HepG2 (cell line): ENCODE measurements around the gene PTPN3. TPM values are rescaled to one million over a fixed set of nuclear protein-coding genes. Genes with fewer than 3 reads are reported as not detected.
A peak's percentile ranks its signal among the peaks of the same experiment; 100 is the strongest.

Source experiments
- ATAC-seq: fragments of 200-7000 bp; cut with Tn5 transposase; 3 replicates; pipeline ENCODE4 v1.9.1; 2020; ENCODE audit warnings: mild to moderate bottlenecking, moderate library complexity
- BruUV-seq: library from RNA; stranded (reverse); fragments of 400-500 nt; replicated peaks from 2 replicates; lab custom pipeline; 2021; lab: Mats Ljungman, UMichigan
- CTCF ChIA-PET: fragments of 300-600 bp; formaldehyde crosslinking; extraction: SDS; loops from one replicate; lab custom pipeline; 2021; ENCODE audit warnings: low total read pairs, inconsistent platforms, low intra/inter-chr PET ratio; lab: Yijun Ruan, JAX
- POLR2A ChIA-PET: fragments of 350-600 bp; sonication (Branson Sonifier 250); formaldehyde crosslinking; loops from one replicate; lab custom pipeline; 2020; ENCODE audit warnings: antibody characterized with exemption, inconsistent platforms; lab: Yijun Ruan, JAX
- DNase-seq: peaks from one replicate; pipeline ENCODE4 v3.0.0-alpha.2; 2015; ENCODE audit warnings: low spot score
- FAIRE-seq: peaks from 3 replicates; lab custom pipeline; 2011; peaks lifted over from hg19 to GRCh38; lab: Jason Lieb, UNC
- H2AFZ ChIP-seq: one replicate; pipeline ENCODE4 v1.6.1; 2011; ENCODE audit warnings: low read length, inconsistent platforms
- H3K27ac ChIP-seq: fragments of 300-600 bp; 3 replicates; pipeline ENCODE4 v1.8.0; 2011; ENCODE audit warnings: mixed run types, mild to moderate bottlenecking, mixed read lengths, low read length, inconsistent platforms; ENCODE audit not compliant: insufficient read depth; ENCODE audit errors: extremely low read length
- H3K27me3 ChIP-seq, 2 experiments: fragments of 200-600 bp in 1 of 2; 2 replicates in 1 of 2; 3 replicates in 1 of 2; pipeline versions ENCODE4 v1.6.0 to v1.8.0; 2011; ENCODE audit warnings: low read length in 2 of 2, mild to moderate bottlenecking in 2 of 2, moderate library complexity in 2 of 2, inconsistent platforms in 1 of 2; ENCODE audit not compliant: insufficient read depth in 2 of 2, control insufficient read depth in 1 of 2
- H3K36me3 ChIP-seq, 2 experiments: fragments of 200-600 bp in 1 of 2; replicated peaks in 1 of 2; 2 replicates in 1 of 2; 3 replicates in 1 of 2; pipeline versions ENCODE4 v1.5.1 to v1.8.0; 2011; ENCODE audit warnings: low read length in 2 of 2, inconsistent platforms in 1 of 2; ENCODE audit not compliant: insufficient read depth in 2 of 2, control insufficient read depth in 1 of 2
- H3K4me1 ChIP-seq: 2 replicates; pipeline ENCODE4 v1.5.1; 2012; ENCODE audit warnings: low read length, inconsistent platforms; ENCODE audit not compliant: insufficient read depth
- H3K4me2 ChIP-seq: 2 replicates; pipeline ENCODE4 v1.6.0; 2011; ENCODE audit warnings: low read depth, low read length, inconsistent platforms
- H3K4me3 ChIP-seq, 3 experiments: fragments of 200-600 bp in 1 of 3; sonication (generic), shearing (Covaris generic) in 1 of 3; replicated peaks in 1 of 3; 2 replicates each; pipeline ENCODE4 v1.5.1; 2011 to 2016; ENCODE audit warnings: low read length in 3 of 3, inconsistent platforms in 2 of 3, low read depth in 2 of 3, mild to moderate bottlenecking in 2 of 3, control low read depth in 1 of 3, mixed read lengths in 1 of 3; ENCODE audit not compliant: insufficient read depth in 1 of 3
- H3K79me2 ChIP-seq: one replicate; pipeline ENCODE4 v1.6.1; 2011; ENCODE audit warnings: low read length, inconsistent platforms; ENCODE audit not compliant: insufficient read depth
- H3K9ac ChIP-seq: 2 replicates; pipeline ENCODE4 v1.6.0; 2011; ENCODE audit warnings: mild to moderate bottlenecking, low read depth, low read length, inconsistent platforms; ENCODE audit not compliant: insufficient read depth
- H3K9me3 ChIP-seq: 2 replicates; pipeline ENCODE4 v1.5.1; 2012; ENCODE audit warnings: mild to moderate bottlenecking, low read length
- H4K20me1 ChIP-seq: 2 replicates; pipeline ENCODE4 v1.6.0; 2011; ENCODE audit warnings: inconsistent platforms, mild to moderate bottlenecking, low read length, moderate library complexity; ENCODE audit not compliant: insufficient read depth
- CHD2 ChIP-seq: IDR thresholded peaks from 2 replicates; pipeline ENCODE4 v1.6.1; 2011; ENCODE audit warnings: low read depth, low read length, improper control_type of control experiment
- KDM6A ChIP-seq: IDR thresholded peaks from 2 replicates; pipeline ENCODE4 v1.6.1; 2016; ENCODE audit warnings: low read depth
- MED8 ChIP-seq: sonication (generic); formaldehyde crosslinking; IDR thresholded peaks from 2 replicates; pipeline ENCODE4 v1.8.1; 2023; ENCODE audit warnings: mild to moderate bottlenecking, missing genetic modification reagents; ENCODE audit not compliant: insufficient replicate concordance
- NR2F6 ChIP-seq, 2 experiments: IDR thresholded peaks; 2 replicates each; pipeline ENCODE4 v1.6.1; 2016; ENCODE audit warnings: antibody characterized with exemption in 1 of 2, mild to moderate bottlenecking in 1 of 2
- RNF2 ChIP-seq: fragments of 450-650 bp; conservative IDR thresholded peaks from 2 replicates; pipeline ENCODE4 v1.6.1; 2016; ENCODE audit warnings: low read depth
- THAP11 ChIP-seq: IDR thresholded peaks from 2 replicates; pipeline ENCODE4 v1.6.1; 2016; ENCODE audit warnings: missing biosample characterization, missing genetic modification reagents
- ZNF550 ChIP-seq: sonication (generic); formaldehyde crosslinking; IDR thresholded peaks from 2 replicates; pipeline ENCODE4 v1.4.0; 2020; ENCODE audit warnings: mild to moderate bottlenecking, missing genetic modification reagents, borderline replicate concordance
- WGBS: methylation state at CpG from one replicate; pipeline ENCODE4 v1.1.6; 2017; ENCODE audit warnings: low lambda C conversion rate; 5-methylcytosine and 5-hydroxymethylcytosine counted together
- in situ Hi-C: cut with HindIII; loops from 2 replicates; pipeline ENCODE4 v1.10.0; 2017; ENCODE audit warnings: low pct_unique_long_range_greater_than_20kb; ENCODE audit not compliant: extremely low pct_ligation_motif_present
- intact Hi-C: fragments of 100-400 bp; cut with micrococcal nuclease; formaldehyde crosslinking; loops from one replicate; pipeline ENCODE4 v1.10.0; 2022; ENCODE audit not compliant: unreplicated experiment
- polyA plus RNA-seq, 8 experiments: library from polyadenylated mRNA; depleted of rRNA in 3 of 8; stranded (reverse) in 7 of 8; unstranded in 1 of 8; fragments of >200 nt; fragmentation: Illumina TruSeq in 4 of 8; extraction: Trizol in 4 of 8; gene quantifications; 2 replicates each; pipeline versions ENCODE4 v1.2.1 to v1.2.3, GENCODE V29; 2011 to 2016; ENCODE audit warnings: low read depth in 4 of 8, missing spikeins in 1 of 8, mixed read lengths in 1 of 8; ENCODE audit not compliant: insufficient read depth in 1 of 8
- total RNA-seq, 5 experiments: library from RNA; depleted of rRNA; stranded (reverse); fragments of >200 nt; fragmentation: Illumina TruSeq; extraction: Trizol; gene quantifications; 2 replicates each; pipeline ENCODE4 v1.2.3, GENCODE V29; 2016; ENCODE audit warnings: low read depth in 1 of 5
- TF ChIP-seq, protein P1 (sequence below): sonication (generic); formaldehyde crosslinking; IDR thresholded peaks from 2 replicates; pipeline ENCODE4 v1.4.0; 2020; ENCODE audit warnings: missing genetic modification reagents, low read depth, mild to moderate bottlenecking, borderline replicate concordance
- TF ChIP-seq, protein P2 (sequence below): sonication (generic); formaldehyde crosslinking; IDR thresholded peaks from 2 replicates; pipeline ENCODE4 v1.5.0; 2020; ENCODE audit warnings: mild to moderate bottlenecking, low read depth, missing genetic modification reagents, borderline replicate concordance
- TF ChIP-seq, protein P3 (sequence below): sonication (generic); formaldehyde crosslinking; IDR thresholded peaks from 2 replicates; pipeline ENCODE4 v1.4.0; 2020; ENCODE audit warnings: missing genetic modification reagents

PTPN3 gene
- total and polyA plus RNA-seq, 2 of the 13 experiments (the other 11 are each of a cell fraction or from before 2014, with no cell fraction given): 5.6 to 20.5 TPM

DNA sequence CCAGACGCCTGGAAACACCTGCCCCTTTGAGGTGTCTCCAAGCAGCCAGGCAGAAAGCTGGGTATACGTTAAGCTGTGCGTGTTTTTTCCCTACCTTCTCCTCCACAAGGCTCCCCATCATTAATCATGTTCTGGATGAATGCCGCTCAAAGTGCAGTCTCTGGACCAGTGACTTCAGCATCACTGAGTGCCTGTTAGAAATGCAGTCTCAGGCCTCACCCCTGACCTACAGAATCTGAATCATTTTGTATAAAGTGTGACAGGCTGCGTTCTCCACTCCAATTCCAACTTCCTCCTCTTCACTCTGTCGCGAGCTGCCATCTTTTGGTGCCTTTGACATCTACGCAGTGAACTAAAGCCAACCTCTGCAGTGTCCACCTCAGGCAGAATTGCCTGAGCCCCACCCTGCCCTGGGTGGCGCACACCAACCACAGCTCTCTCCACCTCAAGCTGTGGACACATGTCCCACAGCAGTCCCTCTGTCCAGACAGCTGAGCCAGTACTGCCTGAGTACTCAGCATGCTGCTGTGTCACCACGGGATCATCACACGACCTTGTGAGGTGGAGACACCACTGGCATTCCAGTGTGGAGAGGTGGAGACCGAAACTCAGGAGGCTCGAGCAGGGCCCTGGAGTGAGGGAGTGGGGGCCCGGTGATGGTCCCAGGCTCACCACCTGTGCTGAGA lies 14.2 kb downstream of the PTPN3 start:
- in situ Hi-C loops: no loop called here
- BruUV-seq: no TSS peak
- H3K36me3 ChIP-seq: peaks cover 0 to 2% of the 10 kb centered on the region in 2 experiments; a peak in 2 of 5 replicates
- H3K9ac ChIP-seq: no peak overlapping the region
- ATAC-seq (no peak; the same call in 2 of the 3 replicates), DNase-seq (no peak), FAIRE-seq (no peak)
- no peaks in the 10 kb centered on the region for H3K9me3 ChIP-seq
- intact Hi-C loops: no loop called here
- peaks cover 3% of the 10 kb centered on the region for H3K79me2 ChIP-seq
- ChIA-PET CTCF (no interaction called here), POLR2A (interaction anchor here (0.9 kb wide), 1 partner anchor 22 kb away, joined by 3 read pairs; no protein-coding TSS in a partner anchor)
- no peak overlapping the region for H3K4me3 ChIP-seq
- H3K27me3 ChIP-seq: no peaks in the 10 kb centered on the region
- TF ChIP-seq NR2F6 (IDR thresholded peaks at IDR 0.05) (no peak), NR2F6 (CRISPR knock-in tag; IDR thresholded peaks at IDR 0.05) (no peak)
- TF ChIP-seq, protein P1, sequence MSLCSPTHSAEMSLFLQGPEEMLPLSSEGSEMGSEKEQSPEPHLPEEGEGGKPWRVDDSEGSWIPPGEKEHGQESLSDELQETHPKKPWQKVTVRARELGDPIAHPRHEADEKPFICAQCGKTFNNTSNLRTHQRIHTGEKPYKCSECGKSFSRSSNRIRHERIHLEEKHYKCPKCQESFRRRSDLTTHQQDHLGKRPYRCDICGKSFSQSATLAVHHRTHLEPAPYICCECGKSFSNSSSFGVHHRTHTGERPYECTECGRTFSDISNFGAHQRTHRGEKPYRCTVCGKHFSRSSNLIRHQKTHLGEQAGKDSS (CRISPR knock-in tag): 0 out of 2 replicates have a peak, but pooled peaks have one; percentile 30
- H3K4me1 ChIP-seq: peaks cover 12% of the 10 kb centered on the region
- no peak overlapping the region for H2AFZ ChIP-seq
- H3K27ac ChIP-seq: no peak overlapping the region
- no peaks in the 10 kb centered on the region for H4K20me1 ChIP-seq
- H3K4me2 ChIP-seq: no peak overlapping the region
- WGBS: 94% methylated on average over 13 of the region's 14 CpGs

DNA sequence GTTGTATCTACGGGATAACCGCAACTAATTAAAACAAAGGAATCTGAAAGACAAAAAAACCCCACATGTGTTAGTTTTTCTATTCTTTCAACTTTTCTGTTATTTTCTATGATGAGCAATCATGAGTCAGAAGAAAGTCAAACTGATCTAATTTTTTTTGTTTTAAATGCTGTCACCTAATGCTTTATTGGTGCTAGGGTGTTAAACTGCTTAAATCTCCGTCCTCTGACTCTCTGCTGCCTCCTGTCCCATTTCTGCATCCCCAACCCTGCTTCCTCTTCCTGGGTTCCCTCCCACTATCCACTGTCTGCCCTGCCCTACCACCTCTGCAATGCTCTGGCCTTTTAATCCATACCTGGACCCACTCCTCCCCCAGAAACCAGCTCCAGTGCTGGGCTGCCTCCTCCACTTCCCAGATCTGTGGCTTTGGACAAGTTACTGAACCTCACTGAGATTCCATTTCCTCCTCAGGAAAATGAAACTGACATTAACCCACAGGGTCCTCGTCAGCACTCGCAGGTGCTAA lies 15.7 kb downstream of the PTPN3 start:
- no peak overlapping the region for H3K27ac ChIP-seq
- H3K4me1 ChIP-seq: peaks cover 25% of the 10 kb centered on the region
- no peaks in the 10 kb centered on the region for H3K9me3 ChIP-seq
- peaks cover 0 to 2% of the 10 kb centered on the region in 2 experiments; a peak in 2 of 5 replicates for H3K36me3 ChIP-seq
- no peak for DNase-seq
- POLR2A ChIA-PET: no interaction called here
- in situ Hi-C loops: no loop called here
- intact Hi-C loops: no loop called here
- no peak overlapping the region for H3K4me2 ChIP-seq
- CTCF ChIA-PET: no interaction called here
- no peak overlapping the region for H3K9ac ChIP-seq
- ATAC-seq: no peak
- H3K4me3 ChIP-seq: no peak overlapping the region
- no peaks in the 10 kb centered on the region for H4K20me1 ChIP-seq
- no peaks in the 10 kb centered on the region for H3K27me3 ChIP-seq
- no TSS peak for BruUV-seq
- FAIRE-seq: no peak
- peaks cover 3% of the 10 kb centered on the region for H3K79me2 ChIP-seq
- 99% methylated on average over 5 of the region's 5 CpGs for WGBS
- H2AFZ ChIP-seq: no peak overlapping the region
- TF ChIP-seq KDM6A (no peak), ZNF550 (CRISPR knock-in tag) (no peak), MED8 (CRISPR knock-in tag) (no peak), THAP11 (CRISPR knock-in tag) (no peak), CHD2 (no peak), RNF2 (no peak)
- TF ChIP-seq, protein P2, sequence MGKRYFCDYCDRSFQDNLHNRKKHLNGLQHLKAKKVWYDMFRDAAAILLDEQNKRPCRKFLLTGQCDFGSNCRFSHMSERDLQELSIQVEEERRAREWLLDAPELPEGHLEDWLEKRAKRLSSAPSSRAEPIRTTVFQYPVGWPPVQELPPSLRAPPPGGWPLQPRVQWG (CRISPR knock-in tag): no peak
- TF ChIP-seq, protein P3, sequence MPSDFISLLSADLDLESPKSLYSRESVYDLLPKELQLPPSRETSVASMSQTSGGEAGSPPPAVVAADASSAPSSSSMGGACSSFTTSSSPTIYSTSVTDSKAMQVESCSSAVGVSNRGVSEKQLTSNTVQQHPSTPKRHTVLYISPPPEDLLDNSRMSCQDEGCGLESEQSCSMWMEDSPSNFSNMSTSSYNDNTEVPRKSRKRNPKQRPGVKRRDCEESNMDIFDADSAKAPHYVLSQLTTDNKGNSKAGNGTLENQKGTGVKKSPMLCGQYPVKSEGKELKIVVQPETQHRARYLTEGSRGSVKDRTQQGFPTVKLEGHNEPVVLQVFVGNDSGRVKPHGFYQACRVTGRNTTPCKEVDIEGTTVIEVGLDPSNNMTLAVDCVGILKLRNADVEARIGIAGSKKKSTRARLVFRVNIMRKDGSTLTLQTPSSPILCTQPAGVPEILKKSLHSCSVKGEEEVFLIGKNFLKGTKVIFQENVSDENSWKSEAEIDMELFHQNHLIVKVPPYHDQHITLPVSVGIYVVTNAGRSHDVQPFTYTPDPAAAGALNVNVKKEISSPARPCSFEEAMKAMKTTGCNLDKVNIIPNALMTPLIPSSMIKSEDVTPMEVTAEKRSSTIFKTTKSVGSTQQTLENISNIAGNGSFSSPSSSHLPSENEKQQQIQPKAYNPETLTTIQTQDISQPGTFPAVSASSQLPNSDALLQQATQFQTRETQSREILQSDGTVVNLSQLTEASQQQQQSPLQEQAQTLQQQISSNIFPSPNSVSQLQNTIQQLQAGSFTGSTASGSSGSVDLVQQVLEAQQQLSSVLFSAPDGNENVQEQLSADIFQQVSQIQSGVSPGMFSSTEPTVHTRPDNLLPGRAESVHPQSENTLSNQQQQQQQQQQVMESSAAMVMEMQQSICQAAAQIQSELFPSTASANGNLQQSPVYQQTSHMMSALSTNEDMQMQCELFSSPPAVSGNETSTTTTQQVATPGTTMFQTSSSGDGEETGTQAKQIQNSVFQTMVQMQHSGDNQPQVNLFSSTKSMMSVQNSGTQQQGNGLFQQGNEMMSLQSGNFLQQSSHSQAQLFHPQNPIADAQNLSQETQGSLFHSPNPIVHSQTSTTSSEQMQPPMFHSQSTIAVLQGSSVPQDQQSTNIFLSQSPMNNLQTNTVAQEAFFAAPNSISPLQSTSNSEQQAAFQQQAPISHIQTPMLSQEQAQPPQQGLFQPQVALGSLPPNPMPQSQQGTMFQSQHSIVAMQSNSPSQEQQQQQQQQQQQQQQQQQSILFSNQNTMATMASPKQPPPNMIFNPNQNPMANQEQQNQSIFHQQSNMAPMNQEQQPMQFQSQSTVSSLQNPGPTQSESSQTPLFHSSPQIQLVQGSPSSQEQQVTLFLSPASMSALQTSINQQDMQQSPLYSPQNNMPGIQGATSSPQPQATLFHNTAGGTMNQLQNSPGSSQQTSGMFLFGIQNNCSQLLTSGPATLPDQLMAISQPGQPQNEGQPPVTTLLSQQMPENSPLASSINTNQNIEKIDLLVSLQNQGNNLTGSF (CRISPR knock-in tag): no peak
- TF ChIP-seq, all 625 proteins: peak for 0
